ENCODE data around the gene COG7. TPM values are rescaled to one million over a fixed set of nuclear protein-coding genes. Genes with fewer than 3 reads are reported as not detected.

COG7 gene
- total RNA-seq, 1 experiment from 2014 or later, result 22.1 TPM

DNA sequence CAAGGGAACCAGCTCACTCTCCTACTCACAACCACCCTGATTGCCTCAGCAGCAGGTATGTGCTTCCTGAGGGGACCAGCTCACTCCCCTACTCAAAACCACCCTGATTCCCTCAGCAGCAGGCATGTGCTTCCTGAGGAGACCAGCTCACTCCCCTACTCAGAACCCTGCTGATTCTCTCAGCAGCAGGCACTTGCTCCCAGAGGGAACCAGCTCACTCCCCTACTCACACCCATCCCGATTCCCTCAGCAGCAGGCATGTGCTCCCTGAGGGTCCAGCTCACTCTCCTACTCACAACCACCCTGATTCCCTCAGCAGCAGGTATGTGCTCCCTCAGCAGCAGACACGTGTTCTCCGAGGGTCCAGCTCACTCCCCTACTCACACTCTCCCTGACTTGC is 26.1 kb upstream of the COG7 start:
- CTCF ChIA-PET, result no interaction called here
- POLR2A ChIA-PET, result interaction anchor here (0.6 kb wide), 1 partner anchor 216 kb away, joined by 3 read pairs; no protein-coding TSS in a partner anchor
- no TSS peak for BruUV-seq (replicated peaks)

More for the DNA sequence above, 26.1 kb upstream of the COG7 start:
- H3K9me3 ChIP-seq (ENCODE audit: control insufficient read depth in 1 of 2, insufficient read depth in 1 of 2, low read depth in 1 of 2, low read length in 2 of 2), result no peaks in the 10 kb centered on the region
- H3K79me2 ChIP-seq (ENCODE audit: insufficient read depth, low read length), result no peaks in the 10 kb centered on the region
- H3K36me3 ChIP-seq (ENCODE audit: control insufficient read depth in 1 of 2, insufficient read depth in 2 of 2, low read length in 2 of 2), result peaks cover 55 to 61% of the 10 kb centered on the region in 2 experiments
- H3K9me2 ChIP-seq (ENCODE audit: insufficient read depth), result no peaks in the 10 kb centered on the region
- H4K20me1 ChIP-seq (ENCODE audit: insufficient read depth), result no peaks in the 10 kb centered on the region; the same call in 1 of the 2 replicates
- no peak overlapping the region for H3K27ac ChIP-seq (ENCODE audit: low read depth, low read length)
- intact Hi-C loops (cut with micrococcal nuclease), result loop anchor here (10.0 kb wide), 1 partner anchor 56 kb away; no protein-coding TSS in a partner anchor
- no peak for ATAC-seq
- TF ChIP-seq EZH2 (IDR thresholded peaks at IDR 0.05) (no peak), SIN3A (IDR thresholded peaks at IDR 0.05; ENCODE audit: low read depth) (no peak), EZH2phosphoT487 (IDR thresholded peaks at IDR 0.05; ENCODE audit: borderline replicate concordance) (no peak), FOSL1 (IDR thresholded peaks at IDR 0.05; ENCODE audit: low read depth) (no peak), SRF (IDR thresholded peaks at IDR 0.05; ENCODE audit: low read depth) (no peak), TCF7L2 (IDR thresholded peaks at IDR 0.05; ENCODE audit: borderline replicate concordance, extremely low read depth, insufficient read depth, insufficient read length) (no peak), ATF3 (IDR thresholded peaks at IDR 0.05) (no peak), YY1 (IDR thresholded peaks at IDR 0.05; ENCODE audit: extremely low read depth, insufficient replicate concordance, low read depth, low read length) (no peak), POLR2AphosphoS5 (IDR thresholded peaks at IDR 0.05; ENCODE audit: low read depth, low read length) (no peak), SP1 (IDR thresholded peaks at IDR 0.05; ENCODE audit: low read depth) (no peak), EGR1 (IDR thresholded peaks at IDR 0.05; ENCODE audit: low read depth) (no peak), RAD21 (IDR thresholded peaks at IDR 0.05; ENCODE audit: low read depth) (no peak)
- TF ChIP-seq, protein P1, sequence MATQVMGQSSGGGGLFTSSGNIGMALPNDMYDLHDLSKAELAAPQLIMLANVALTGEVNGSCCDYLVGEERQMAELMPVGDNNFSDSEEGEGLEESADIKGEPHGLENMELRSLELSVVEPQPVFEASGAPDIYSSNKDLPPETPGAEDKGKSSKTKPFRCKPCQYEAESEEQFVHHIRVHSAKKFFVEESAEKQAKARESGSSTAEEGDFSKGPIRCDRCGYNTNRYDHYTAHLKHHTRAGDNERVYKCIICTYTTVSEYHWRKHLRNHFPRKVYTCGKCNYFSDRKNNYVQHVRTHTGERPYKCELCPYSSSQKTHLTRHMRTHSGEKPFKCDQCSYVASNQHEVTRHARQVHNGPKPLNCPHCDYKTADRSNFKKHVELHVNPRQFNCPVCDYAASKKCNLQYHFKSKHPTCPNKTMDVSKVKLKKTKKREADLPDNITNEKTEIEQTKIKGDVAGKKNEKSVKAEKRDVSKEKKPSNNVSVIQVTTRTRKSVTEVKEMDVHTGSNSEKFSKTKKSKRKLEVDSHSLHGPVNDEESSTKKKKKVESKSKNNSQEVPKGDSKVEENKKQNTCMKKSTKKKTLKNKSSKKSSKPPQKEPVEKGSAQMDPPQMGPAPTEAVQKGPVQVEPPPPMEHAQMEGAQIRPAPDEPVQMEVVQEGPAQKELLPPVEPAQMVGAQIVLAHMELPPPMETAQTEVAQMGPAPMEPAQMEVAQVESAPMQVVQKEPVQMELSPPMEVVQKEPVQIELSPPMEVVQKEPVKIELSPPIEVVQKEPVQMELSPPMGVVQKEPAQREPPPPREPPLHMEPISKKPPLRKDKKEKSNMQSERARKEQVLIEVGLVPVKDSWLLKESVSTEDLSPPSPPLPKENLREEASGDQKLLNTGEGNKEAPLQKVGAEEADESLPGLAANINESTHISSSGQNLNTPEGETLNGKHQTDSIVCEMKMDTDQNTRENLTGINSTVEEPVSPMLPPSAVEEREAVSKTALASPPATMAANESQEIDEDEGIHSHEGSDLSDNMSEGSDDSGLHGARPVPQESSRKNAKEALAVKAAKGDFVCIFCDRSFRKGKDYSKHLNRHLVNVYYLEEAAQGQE (IDR thresholded peaks at IDR 0.05; ENCODE audit: low read depth), result no peak
- TF ChIP-seq, protein P2, sequence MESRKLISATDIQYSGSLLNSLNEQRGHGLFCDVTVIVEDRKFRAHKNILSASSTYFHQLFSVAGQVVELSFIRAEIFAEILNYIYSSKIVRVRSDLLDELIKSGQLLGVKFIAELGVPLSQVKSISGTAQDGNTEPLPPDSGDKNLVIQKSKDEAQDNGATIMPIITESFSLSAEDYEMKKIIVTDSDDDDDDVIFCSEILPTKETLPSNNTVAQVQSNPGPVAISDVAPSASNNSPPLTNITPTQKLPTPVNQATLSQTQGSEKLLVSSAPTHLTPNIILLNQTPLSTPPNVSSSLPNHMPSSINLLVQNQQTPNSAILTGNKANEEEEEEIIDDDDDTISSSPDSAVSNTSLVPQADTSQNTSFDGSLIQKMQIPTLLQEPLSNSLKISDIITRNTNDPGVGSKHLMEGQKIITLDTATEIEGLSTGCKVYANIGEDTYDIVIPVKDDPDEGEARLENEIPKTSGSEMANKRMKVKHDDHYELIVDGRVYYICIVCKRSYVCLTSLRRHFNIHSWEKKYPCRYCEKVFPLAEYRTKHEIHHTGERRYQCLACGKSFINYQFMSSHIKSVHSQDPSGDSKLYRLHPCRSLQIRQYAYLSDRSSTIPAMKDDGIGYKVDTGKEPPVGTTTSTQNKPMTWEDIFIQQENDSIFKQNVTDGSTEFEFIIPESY (IDR thresholded peaks at IDR 0.05; ENCODE audit: extremely low read depth, insufficient replicate concordance, low read length), result no peak
- RAD21 ChIA-PET (ENCODE audit: low non-redundant PET in 1 of 2, low total read pairs in 2 of 2, uncharacterized antibody in 2 of 2, unreplicated experiment in 2 of 2), result no interaction called here
- no peak overlapping the region for H2AFZ ChIP-seq (ENCODE audit: low read depth, low read length, poor library complexity, severe bottlenecking)
- no peak overlapping the region for H3K9ac ChIP-seq (ENCODE audit: low read length)
- no peak overlapping the region for H3K4me3 ChIP-seq (replicated peaks in 1 of 2; ENCODE audit: low read depth in 1 of 2, low read length in 2 of 2)
- H3K4me1 ChIP-seq (ENCODE audit: control insufficient read depth in 1 of 2, insufficient read depth in 2 of 2, low read length in 2 of 2), result no peaks in the 10 kb centered on the region
- DNase-seq (ENCODE audit: low read depth, low spot score), result no peak
- no peak overlapping the region for H3K4me2 ChIP-seq (ENCODE audit: low read length)
- H3K27me3 ChIP-seq (ENCODE audit: insufficient read depth, low read length), result no peaks in the 10 kb centered on the region

Measured in HCT116 (cell line).